Adipocyte (in vitro differentiated cells): ENCODE data around the gene CAMK1.

ENCODE experiments used
- DNase-seq: peaks from one replicate; pipeline ENCODE4 v3.0.0-alpha.2; 2015; ENCODE audit warnings: low read depth
- H3K27me3 ChIP-seq: replicated peaks from 2 replicates; pipeline ENCODE4 v1.7.0; 2013; ENCODE audit warnings: mild to moderate bottlenecking, low read length, moderate library complexity; ENCODE audit not compliant: control insufficient read depth, insufficient read depth
- H3K36me3 ChIP-seq: 2 replicates; pipeline ENCODE4 v1.7.0; 2013; ENCODE audit warnings: low read length, mild to moderate bottlenecking, moderate library complexity; ENCODE audit not compliant: control insufficient read depth, insufficient read depth, severe bottlenecking
- H3K4me1 ChIP-seq: 2 replicates; pipeline ENCODE4 v1.7.0; 2013; ENCODE audit warnings: mild to moderate bottlenecking, low read length, moderate library complexity; ENCODE audit not compliant: control insufficient read depth, insufficient read depth
- H3K4me3 ChIP-seq: 2 replicates; pipeline ENCODE4 v1.7.0; 2013; ENCODE audit warnings: mild to moderate bottlenecking, low read length, moderate library complexity
- H3K9ac ChIP-seq: 2 replicates; pipeline ENCODE4 v1.7.0; 2013; ENCODE audit warnings: mild to moderate bottlenecking, low read length, moderate library complexity
- H3K9me3 ChIP-seq: 2 replicates; pipeline ENCODE4 v1.7.0; 2013; ENCODE audit warnings: mild to moderate bottlenecking, low read length, moderate library complexity; ENCODE audit not compliant: control insufficient read depth

Gene CAMK1

DNA sequence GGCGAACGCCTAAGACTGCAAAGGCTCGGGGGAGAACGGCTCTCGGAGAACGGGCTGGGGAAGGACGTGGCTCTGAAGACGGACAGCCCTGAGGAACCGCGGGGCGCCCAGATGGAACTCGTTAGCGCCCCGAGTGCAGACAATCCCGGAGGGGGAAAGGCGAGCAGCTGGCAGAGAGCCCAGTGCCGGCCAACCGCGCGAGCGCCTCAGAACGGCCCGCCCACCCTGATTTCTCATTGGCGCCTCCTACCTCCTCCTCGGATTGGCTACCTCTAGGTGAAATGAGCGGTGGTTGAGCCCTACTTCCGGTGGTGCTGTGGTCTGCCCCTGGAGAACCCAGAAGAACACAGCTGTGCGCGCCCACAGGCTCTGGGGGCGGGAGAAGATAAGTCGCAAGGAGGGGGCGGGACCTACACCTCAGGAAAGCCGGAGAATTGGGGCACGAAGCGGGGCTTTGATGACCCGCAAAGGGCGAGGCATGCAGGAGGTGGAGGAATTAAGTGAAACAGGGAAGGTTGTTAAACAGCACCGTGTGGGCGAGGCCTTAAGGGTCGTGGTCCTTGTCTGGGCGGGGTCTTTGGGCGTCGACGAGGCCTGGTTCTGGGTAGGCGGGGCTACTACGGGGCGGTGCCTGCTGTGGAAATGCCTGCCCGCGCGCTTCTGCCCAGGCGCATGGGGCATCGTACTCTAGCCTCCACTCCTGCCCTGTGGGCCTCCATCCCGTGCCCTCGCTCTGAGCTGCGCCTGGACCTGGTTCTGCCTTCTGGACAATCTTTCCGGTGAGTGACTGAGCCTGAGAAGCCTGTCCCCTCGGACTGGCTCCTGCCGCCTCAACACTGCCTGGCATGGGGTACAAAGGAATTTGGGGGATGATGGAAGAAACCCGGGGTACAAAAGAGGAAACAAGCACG is 19.8 kb downstream of the CAMK1 start, which contains the start of gene OGG1:
Gene OGG1, plus strand, starts transcription at position 308 of the 911 bp plus-strand sequence. Its CDS starts 335 bp downstream, at position 643.
- Histone ChIP-seq H3K4me3 (peak within 1 kb of the TSS; percentile 96), H3K9me3 (no peaks in the 10 kb centered on the region), H3K9ac (peak within 1 kb of the TSS; percentile 90), H3K4me1 (peaks cover 49% of the 10 kb centered on the region), H3K27me3 (no peaks in the 10 kb centered on the region), H3K36me3 (peaks cover 44% of the 10 kb centered on the region)
- peak; percentile 99 for DNase-seq

GRCh38 chr3:9749296-9749644 is 20.5 kb downstream of the CAMK1 start:
- Histone ChIP-seq H3K36me3 (peaks cover 51% of the 10 kb centered on the region), H3K9me3 (no peaks in the 10 kb centered on the region), H3K9ac (peak overlapping the region; percentile 90), H3K4me3 (peak overlapping the region; percentile 96), H3K4me1 (peaks cover 45% of the 10 kb centered on the region), H3K27me3 (no peaks in the 10 kb centered on the region)
- no peak for DNase-seq

- Histone ChIP-seq H3K9me3 (no peaks in the 10 kb centered on the region), H3K4me3 (no peak overlapping the region), H3K27me3 (no peaks in the 10 kb centered on the region), H3K4me1 (peaks cover 45% of the 10 kb centered on the region), H3K9ac (no peak overlapping the region), H3K36me3 (peaks cover 63% of the 10 kb centered on the region)
- no peak for DNase-seq
Observed at GRCh38 chr3:9748031-9748430, 21.7 kb downstream of the CAMK1 start.

DNA sequence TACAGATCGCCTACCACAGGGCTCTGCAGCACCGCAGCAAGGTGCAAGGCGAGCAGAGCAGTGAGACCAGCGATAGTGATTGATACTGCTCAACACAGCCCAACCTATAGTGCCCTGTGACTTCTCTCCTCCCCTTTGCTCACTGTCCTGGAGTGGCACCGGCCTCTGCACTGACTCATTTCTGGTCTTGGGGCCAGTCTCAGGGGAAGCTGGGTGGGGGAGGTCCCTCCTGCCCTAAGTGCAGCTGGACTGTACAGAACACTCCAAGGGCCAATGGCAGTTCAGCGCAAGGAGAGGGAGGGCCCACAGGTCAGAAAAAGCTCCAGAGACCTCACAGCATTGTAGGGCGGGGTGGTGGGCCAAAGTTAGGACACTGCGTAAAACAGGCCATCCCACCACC is 22.5 kb downstream of the CAMK1 start:
- Histone ChIP-seq H3K27me3 (no peaks in the 10 kb centered on the region), H3K4me3 (no peak overlapping the region), H3K9ac (no peak overlapping the region), H3K9me3 (no peaks in the 10 kb centered on the region), H3K36me3 (peaks cover 67% of the 10 kb centered on the region), H3K4me1 (peaks cover 45% of the 10 kb centered on the region)
- DNase-seq: peak; percentile 33

DNA sequence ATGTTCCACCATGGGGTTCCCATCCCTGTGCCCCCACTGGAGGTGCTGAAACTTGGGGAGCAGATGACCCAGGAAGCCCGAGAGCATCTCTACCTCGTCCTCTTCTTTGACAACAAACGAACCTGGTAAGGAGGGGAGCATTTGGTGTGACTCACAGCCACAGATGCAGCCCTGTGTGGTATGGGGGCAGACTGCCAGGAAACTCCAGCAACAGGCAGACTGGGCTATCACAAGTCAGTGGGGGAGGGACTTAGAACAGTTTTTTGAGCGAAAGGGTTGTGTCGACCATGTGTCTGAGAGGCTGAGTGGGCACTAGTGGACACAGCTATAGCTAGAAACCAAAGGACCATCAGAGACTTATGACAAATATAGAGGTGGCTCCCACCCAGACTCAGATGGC is 23.4 kb downstream of the CAMK1 start:
- H3K9me3 ChIP-seq: no peaks in the 10 kb centered on the region
- peak; percentile 44 for DNase-seq
- H3K9ac ChIP-seq: no peak overlapping the region
- peaks cover 43% of the 10 kb centered on the region for H3K4me1 ChIP-seq
- no peak overlapping the region for H3K4me3 ChIP-seq
- H3K36me3 ChIP-seq: peaks cover 71% of the 10 kb centered on the region
- no peaks in the 10 kb centered on the region for H3K27me3 ChIP-seq

- Histone ChIP-seq H3K9me3 (no peaks in the 10 kb centered on the region), H3K36me3 (peaks cover 79% of the 10 kb centered on the region), H3K4me1 (peaks cover 35% of the 10 kb centered on the region), H3K27me3 (no peaks in the 10 kb centered on the region), H3K4me3 (no peak overlapping the region), H3K9ac (no peak overlapping the region)
- no peak for DNase-seq
Observed at GRCh38 chr3:9745521-9745920, 24.2 kb downstream of the CAMK1 start.

DNA sequence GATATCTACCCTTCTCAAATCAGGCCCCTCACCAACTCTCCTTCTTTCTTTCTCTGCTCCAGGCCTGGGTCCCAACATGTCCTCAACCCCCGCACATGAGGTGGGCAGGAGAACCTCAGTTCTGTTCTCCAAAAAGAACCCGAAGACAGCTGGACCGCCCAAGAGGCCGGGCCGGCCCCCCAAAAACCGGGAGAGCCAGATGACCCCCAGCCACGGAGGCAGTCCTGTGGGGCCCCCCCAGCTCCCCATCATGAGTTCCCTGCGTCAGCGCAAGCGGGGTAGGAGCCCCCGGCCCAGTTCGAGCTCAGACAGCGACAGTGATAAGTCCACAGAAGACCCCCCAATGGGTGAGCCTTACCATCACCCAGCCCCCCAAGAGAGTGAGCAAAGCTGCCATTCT is 25.6 kb downstream of the CAMK1 start:
- no peaks in the 10 kb centered on the region for H3K27me3 ChIP-seq
- no peak for DNase-seq
- no peaks in the 10 kb centered on the region for H3K9me3 ChIP-seq
- peaks cover 29% of the 10 kb centered on the region for H3K4me1 ChIP-seq
- no peak overlapping the region for H3K4me3 ChIP-seq
- peaks cover 92% of the 10 kb centered on the region for H3K36me3 ChIP-seq
- no peak overlapping the region for H3K9ac ChIP-seq

GRCh38 chr3:9743548-9743947 is 26.2 kb downstream of the CAMK1 start:
- no peak overlapping the region for H3K9ac ChIP-seq
- no peaks in the 10 kb centered on the region for H3K9me3 ChIP-seq
- no peak overlapping the region for H3K4me3 ChIP-seq
- peaks cover 24% of the 10 kb centered on the region for H3K4me1 ChIP-seq
- H3K27me3 ChIP-seq: no peaks in the 10 kb centered on the region
- peaks cover 98% of the 10 kb centered on the region for H3K36me3 ChIP-seq
- no peak for DNase-seq

- Histone ChIP-seq H3K9me3 (no peaks in the 10 kb centered on the region), H3K4me3 (no peak overlapping the region), H3K4me1 (peaks cover 15% of the 10 kb centered on the region), H3K27me3 (no peaks in the 10 kb centered on the region), H3K36me3 (peaks cover 99% of the 10 kb centered on the region), H3K9ac (no peak overlapping the region)
- no peak for DNase-seq
Observed at GRCh38 chr3:9742560-9742959, 27.2 kb downstream of the CAMK1 start.

DNA sequence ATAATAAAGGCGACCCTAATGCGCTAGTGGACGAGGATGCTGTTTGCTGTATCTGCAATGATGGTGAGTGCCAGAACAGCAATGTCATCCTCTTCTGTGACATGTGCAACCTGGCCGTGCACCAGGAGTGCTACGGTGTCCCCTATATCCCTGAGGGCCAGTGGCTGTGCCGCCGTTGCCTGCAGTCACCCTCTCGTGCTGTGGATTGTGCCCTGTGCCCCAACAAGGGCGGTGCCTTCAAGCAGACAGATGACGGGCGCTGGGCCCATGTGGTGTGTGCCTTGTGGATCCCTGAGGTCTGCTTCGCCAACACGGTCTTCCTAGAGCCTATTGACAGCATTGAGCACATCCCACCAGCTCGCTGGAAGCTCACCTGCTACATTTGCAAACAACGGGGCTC is 30.6 kb downstream of the CAMK1 start:
- Histone ChIP-seq H3K4me1 (no peaks in the 10 kb centered on the region), H3K9ac (no peak overlapping the region), H3K4me3 (no peak overlapping the region), H3K36me3 (peaks cover 95% of the 10 kb centered on the region), H3K27me3 (no peaks in the 10 kb centered on the region), H3K9me3 (no peaks in the 10 kb centered on the region)
- no peak for DNase-seq

- Histone ChIP-seq H3K4me3 (no peak overlapping the region), H3K9me3 (no peaks in the 10 kb centered on the region), H3K9ac (no peak overlapping the region), H3K4me1 (peaks cover 13% of the 10 kb centered on the region), H3K36me3 (peaks cover 72% of the 10 kb centered on the region), H3K27me3 (no peaks in the 10 kb centered on the region)
- no peak for DNase-seq
Observed at GRCh38 chr3:9736831-9737230, 32.9 kb downstream of the CAMK1 start.
